Measurements from ENCODE around the gene GPC6. TPM values are rescaled to one million over a fixed set of nuclear protein-coding genes. Genes with fewer than 3 reads are reported as not detected.

The GPC6 gene
- total RNA-seq, 1 donor from 2014 or later: 63.0 TPM

DNA sequence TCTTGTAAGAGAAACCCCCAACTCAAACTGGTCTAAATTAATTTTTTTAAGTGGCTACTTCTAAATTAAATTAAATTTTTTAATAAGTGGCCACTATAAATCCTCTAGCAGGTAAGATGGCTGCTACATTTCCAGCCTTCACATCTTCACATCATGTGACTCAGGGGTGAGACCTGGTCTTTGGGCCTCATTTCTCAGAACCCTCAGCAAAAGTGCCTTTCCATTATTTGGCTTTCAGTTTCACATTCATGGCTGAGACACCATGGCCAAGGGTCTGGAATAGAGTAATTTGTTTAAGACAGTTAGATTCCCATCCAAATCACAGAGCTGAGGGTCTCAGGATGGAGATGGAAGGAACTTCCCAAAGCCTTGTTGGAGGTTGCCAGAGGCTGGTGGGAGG lies 1205.4 kb downstream of the GPC6 start:
- H4K20me1 ChIP-seq (ENCODE audit: insufficient read depth, low read length): no peaks in the 10 kb centered on the region
- no peaks in the 10 kb centered on the region for H3K36me3 ChIP-seq (ENCODE audit: insufficient read depth, low read length)
- Mint-ChIP-seq H3K27me3 (ENCODE audit: low read depth, unreplicated experiment) (no peaks in the 10 kb centered on the region), H3K27ac (ENCODE audit: unreplicated experiment) (no peak overlapping the region), H3K4me3 (ENCODE audit: unreplicated experiment) (no peak overlapping the region), H3K9me3 (ENCODE audit: unreplicated experiment) (no peaks in the 10 kb centered on the region), H3K36me3 (ENCODE audit: low read depth, unreplicated experiment) (no peaks in the 10 kb centered on the region), H3K4me1 (ENCODE audit: low read depth, unreplicated experiment) (no peaks in the 10 kb centered on the region)
- FAIRE-seq (no peak), DNase-seq (ENCODE audit: low read depth) (no peak)
- no peak overlapping the region for H2AFZ ChIP-seq (ENCODE audit: low read depth, low read length)
- H3K9me3 ChIP-seq (ENCODE audit: insufficient read depth, low read depth, low read length): no peaks in the 10 kb centered on the region
- TF ChIP-seq, protein P1, sequence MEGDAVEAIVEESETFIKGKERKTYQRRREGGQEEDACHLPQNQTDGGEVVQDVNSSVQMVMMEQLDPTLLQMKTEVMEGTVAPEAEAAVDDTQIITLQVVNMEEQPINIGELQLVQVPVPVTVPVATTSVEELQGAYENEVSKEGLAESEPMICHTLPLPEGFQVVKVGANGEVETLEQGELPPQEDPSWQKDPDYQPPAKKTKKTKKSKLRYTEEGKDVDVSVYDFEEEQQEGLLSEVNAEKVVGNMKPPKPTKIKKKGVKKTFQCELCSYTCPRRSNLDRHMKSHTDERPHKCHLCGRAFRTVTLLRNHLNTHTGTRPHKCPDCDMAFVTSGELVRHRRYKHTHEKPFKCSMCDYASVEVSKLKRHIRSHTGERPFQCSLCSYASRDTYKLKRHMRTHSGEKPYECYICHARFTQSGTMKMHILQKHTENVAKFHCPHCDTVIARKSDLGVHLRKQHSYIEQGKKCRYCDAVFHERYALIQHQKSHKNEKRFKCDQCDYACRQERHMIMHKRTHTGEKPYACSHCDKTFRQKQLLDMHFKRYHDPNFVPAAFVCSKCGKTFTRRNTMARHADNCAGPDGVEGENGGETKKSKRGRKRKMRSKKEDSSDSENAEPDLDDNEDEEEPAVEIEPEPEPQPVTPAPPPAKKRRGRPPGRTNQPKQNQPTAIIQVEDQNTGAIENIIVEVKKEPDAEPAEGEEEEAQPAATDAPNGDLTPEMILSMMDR (IDR thresholded peaks at IDR 0.05; ENCODE audit: insufficient read depth, low read depth, low read length): no peak
- TF ChIP-seq EZH2 (IDR thresholded peaks at IDR 0.05; ENCODE audit: insufficient read depth, low read length): no peak
- H3K9ac ChIP-seq (ENCODE audit: low read length): no peak overlapping the region
- H3K4me3 ChIP-seq (ENCODE audit: insufficient read depth, low read depth, low read length): no peak overlapping the region
- H3K27me3 ChIP-seq (ENCODE audit: insufficient read depth, low read length): peaks cover 6% of the 10 kb centered on the region
- no peak overlapping the region for H3K4me2 ChIP-seq (ENCODE audit: low read length)
- no peaks in the 10 kb centered on the region for H3K4me1 ChIP-seq (ENCODE audit: insufficient read depth, low read length)
- H3K79me2 ChIP-seq (ENCODE audit: insufficient read depth, low read length): no peaks in the 10 kb centered on the region
- H3K27ac ChIP-seq (ENCODE audit: low read depth, low read length): no peak overlapping the region

GRCh38 chr13:94433055-94433961 lies 1206.7 kb downstream of the GPC6 start:
- Histone ChIP-seq H3K9me3 (ENCODE audit: insufficient read depth, low read depth, low read length) (no peaks in the 10 kb centered on the region), H3K27ac (ENCODE audit: low read depth, low read length) (no peak overlapping the region), H3K9ac (ENCODE audit: low read length) (no peak overlapping the region), H3K79me2 (ENCODE audit: insufficient read depth, low read length) (no peaks in the 10 kb centered on the region), H3K4me1 (ENCODE audit: insufficient read depth, low read length) (no peaks in the 10 kb centered on the region), H3K4me2 (ENCODE audit: low read length) (peak overlapping the region; percentile 37), H4K20me1 (ENCODE audit: insufficient read depth, low read length) (no peaks in the 10 kb centered on the region), H3K4me3 (ENCODE audit: insufficient read depth, low read depth, low read length) (no peak overlapping the region), H3K36me3 (ENCODE audit: insufficient read depth, low read length) (no peaks in the 10 kb centered on the region), H2AFZ (ENCODE audit: low read depth, low read length) (peak overlapping the region; percentile 24), H3K27me3 (ENCODE audit: insufficient read depth, low read length) (peaks cover 6% of the 10 kb centered on the region)
- no peak for DNase-seq (ENCODE audit: low read depth)
- Mint-ChIP-seq H3K4me3 (ENCODE audit: unreplicated experiment) (no peak overlapping the region), H3K27me3 (ENCODE audit: low read depth, unreplicated experiment) (peaks cover under 1% of the 10 kb centered on the region), H3K9me3 (ENCODE audit: unreplicated experiment) (no peaks in the 10 kb centered on the region), H3K27ac (ENCODE audit: unreplicated experiment) (no peak overlapping the region), H3K4me1 (ENCODE audit: low read depth, unreplicated experiment) (no peaks in the 10 kb centered on the region), H3K36me3 (ENCODE audit: low read depth, unreplicated experiment) (no peaks in the 10 kb centered on the region)
- TF ChIP-seq EZH2 (IDR thresholded peaks at IDR 0.05; ENCODE audit: insufficient read depth, low read length): no peak
- TF ChIP-seq, protein P1 (IDR thresholded peaks at IDR 0.05; ENCODE audit: insufficient read depth, low read depth, low read length): no peak
- no peak for FAIRE-seq

Measured in astrocyte (in vitro differentiated cells and primary cell).